ENCODE measurements around the gene KRABD2.
"Not testable (repeated sequence)": the region's sequence is repeated elsewhere in the genome, so short reads cannot be mapped to it uniquely, and the experiment has no call there.

The KRABD2 gene

DNA sequence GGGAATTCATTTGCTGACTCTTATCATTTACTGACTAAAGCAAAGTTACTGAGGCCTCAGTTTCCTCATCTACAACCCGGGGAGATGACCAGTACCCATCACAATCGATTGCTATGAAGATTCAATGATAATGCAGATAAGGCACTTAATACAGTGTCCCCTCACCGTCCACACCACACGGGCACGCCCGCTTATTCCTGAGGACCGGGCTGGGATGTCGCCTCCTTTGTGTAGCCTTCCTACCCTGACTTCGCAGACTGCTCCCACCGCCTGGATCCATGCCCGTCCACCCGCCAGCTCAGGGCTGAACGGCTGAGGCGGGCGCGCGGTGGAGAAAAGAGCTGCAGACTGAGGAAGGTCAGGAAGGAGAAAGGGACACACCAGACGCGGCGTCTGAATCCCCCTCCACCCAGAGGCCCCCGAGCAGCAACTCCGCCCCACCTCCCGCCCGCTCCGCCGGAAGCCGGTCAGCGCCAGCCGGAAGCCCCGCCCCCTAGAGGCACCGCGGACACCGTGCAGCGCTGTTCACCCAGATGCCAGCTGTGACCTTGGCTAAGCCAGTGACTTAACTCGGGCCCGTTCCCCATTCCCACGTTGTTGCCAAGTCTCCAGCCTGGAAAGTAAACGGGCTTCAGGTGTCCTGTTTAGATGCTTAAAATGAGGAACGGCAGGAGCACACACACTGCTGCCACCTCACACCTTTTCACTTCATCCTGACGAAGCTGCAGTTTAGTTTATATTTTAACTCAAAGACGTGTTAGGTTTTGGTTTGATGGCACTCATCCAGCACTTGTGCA lies at the start of gene KRABD2:
Gene KRABD2, minus strand, starts transcription at position 434 of the 797 bp plus-strand sequence.
- DNase-seq (ENCODE audit: low spot score), result peak; percentile 84

- peak; percentile 64 for DNase-seq (ENCODE audit: low spot score)
These were observed 45.1 kb upstream of the KRABD2 start for GRCh38 chr17:8421571-8421970.

DNA sequence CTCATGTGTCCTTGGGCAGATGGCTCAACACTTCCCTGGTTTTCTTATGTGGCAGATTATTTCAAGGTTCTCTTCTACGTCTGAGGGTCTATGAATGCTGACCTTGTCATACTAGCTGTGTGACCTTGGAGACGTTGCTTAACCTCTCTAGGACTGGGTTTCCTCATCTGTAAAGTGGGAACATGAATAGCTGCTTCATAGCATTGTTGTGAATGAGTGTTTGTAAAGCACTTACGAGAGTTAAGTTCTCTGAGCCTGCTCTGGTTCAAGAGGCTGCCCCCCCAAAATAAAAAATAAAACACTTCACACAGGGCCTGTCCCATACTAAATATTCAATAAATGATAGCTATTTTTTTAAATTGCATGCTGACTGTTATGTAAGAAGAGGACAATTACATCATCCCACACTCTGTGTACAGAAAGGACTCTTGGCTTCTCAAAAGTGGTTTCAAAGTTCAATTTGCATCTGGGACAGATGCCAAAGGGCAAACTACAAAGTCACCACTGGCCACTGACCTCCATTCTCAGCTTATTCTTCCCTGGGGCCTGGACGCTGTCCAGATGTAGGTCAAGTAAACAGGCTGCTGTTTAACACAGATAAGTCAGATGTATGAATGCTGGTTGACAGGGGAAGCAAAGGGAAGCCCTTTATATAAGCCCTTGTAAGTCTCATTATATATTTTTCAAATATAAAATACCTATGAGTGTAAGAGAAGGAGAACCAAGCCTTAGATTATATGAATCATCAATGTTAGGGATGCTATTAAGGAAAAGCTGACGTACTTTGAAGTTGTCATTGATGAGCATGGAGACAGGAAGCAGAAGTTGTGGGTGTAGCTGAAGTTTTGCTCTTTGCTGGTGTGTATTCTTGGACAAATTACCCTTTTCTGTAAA lies 43.8 kb upstream of the KRABD2 start:
- peak; percentile 93 for DNase-seq (ENCODE audit: low spot score)

GRCh38 chr17:8419305-8419704 lies 42.8 kb upstream of the KRABD2 start:
- DNase-seq (ENCODE audit: low spot score), result peak; percentile 24

DNA sequence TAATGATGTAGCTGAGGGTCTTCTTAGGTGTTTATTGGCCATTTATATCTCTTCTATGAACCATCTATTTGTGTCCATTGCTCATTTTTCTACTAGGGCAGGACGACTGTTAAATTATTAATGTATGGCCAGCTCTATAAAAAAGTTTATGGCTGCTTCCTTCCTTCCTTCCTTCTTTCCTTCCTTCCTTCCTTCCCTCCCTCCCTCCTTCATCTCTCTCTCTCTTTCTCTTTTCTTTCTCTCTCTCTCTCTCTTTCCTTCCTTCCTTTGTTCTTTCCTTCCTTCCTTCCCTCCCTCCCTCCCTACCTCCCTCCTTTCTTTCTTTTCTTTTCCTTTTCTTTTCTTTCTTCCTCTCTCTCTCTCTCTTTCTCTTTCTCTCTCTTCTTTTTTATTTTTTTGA lies 42.0 kb upstream of the KRABD2 start:
- DNase-seq (ENCODE audit: low spot score), result no peak

- no peak for DNase-seq (ENCODE audit: low spot score)
These were observed 41.3 kb upstream of the KRABD2 start for GRCh38 chr17:8417806-8418205.

- DNase-seq (ENCODE audit: low spot score), result no peak
These were observed 37.4 kb upstream of the KRABD2 start for GRCh38 chr17:8413938-8414337.

DNA sequence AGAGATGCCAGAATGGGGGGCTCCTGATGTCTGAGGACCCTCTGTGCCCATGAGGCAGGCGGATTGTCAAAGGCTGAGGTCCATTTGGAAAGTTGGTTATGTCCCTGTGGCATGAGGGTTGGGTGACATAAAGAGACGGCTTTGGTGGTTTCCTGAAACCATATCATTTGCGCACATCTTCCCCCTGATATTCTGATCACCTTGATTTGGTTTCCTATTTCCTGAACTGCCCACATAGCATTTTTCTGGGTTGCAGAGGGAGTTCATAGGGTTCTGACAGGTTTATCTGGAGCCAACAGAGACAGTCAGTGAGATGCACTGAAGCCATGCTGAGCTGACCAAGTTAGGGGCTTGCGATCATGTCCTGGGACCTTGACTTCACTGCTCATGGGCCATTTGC lies 36.8 kb upstream of the KRABD2 start:
- no peak for DNase-seq (ENCODE audit: low spot score)

DNA sequence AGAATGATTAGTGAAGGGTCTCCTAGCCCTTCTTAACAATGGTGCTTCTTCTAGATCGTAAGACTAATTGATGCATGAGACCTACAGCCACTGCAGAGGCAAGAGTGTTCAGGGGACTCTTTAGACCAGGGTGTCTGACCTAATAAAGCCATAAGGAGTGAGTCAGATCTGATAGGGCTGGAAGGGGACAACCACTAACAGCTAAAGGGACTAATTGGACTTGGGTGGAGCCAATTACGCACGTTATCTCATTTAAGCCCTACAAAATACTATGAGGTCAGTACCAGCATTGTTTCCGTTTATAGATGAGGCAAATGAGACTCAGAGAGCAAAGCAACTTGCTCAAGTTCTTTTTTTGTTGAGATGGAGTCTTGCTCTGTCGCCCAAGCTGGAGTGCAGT lies 35.6 kb upstream of the KRABD2 start:
- peak; percentile 60 for DNase-seq (ENCODE audit: low spot score)

GRCh38 chr17:8410883-8411238 lies 34.4 kb upstream of the KRABD2 start:
- no peak for DNase-seq (ENCODE audit: low spot score)

GRCh38 chr17:8409966-8410882 lies 33.7 kb upstream of the KRABD2 start:
- DNase-seq (ENCODE audit: low spot score), result peak; percentile 93

- DNase-seq (ENCODE audit: low spot score), result no peak
These were observed 31.9 kb upstream of the KRABD2 start for GRCh38 chr17:8408371-8408770.

- DNase-seq (ENCODE audit: low spot score), result no peak
These were observed 29.7 kb upstream of the KRABD2 start for GRCh38 chr17:8406174-8406573.

GRCh38 chr17:8405499-8406016 lies 29.1 kb upstream of the KRABD2 start:
- no peak for DNase-seq (ENCODE audit: low spot score)

DNA sequence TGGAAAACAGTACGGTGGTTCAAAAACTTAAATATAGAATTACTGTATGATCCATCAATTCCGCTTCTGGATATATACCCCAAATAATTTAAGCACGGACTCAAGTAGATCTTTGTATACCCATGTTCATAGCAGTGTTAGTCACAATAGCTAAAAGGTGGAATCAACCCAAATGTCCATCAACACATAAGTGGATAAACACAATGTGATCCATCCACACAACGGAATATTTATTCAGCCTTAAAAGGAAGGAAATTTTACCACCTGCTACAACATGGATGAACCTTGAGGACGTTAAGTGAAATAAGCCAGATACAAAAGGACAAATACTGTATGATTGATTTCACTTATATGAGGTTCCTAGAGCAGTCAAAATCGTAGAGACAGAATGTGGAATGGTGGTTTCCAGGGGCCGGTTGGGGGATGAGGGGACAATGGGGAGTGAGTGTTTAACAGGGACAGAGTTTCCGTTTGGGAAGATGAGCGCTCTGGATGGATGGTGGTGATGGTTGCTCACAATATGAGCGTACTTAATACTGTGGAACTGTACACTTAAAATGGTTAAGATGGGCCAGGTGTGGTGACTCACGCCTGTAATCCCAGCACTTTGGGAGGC lies 26.5 kb upstream of the KRABD2 start:
- DNase-seq (ENCODE audit: low spot score), result no peak

- no peak for DNase-seq (ENCODE audit: low spot score)
These were observed 24.6 kb upstream of the KRABD2 start for GRCh38 chr17:8401107-8401506.

- no peak for DNase-seq (ENCODE audit: low spot score)
These were observed 22.5 kb upstream of the KRABD2 start for GRCh38 chr17:8398980-8399379.

- no peak for DNase-seq (ENCODE audit: low spot score)
These were observed 21.1 kb upstream of the KRABD2 start, which contains the start of gene RNF222 for GRCh38 chr17:8397636-8398035. RNF222 (minus strand) TSS chr17:8397827; CDS start chr17:8393461, 4,366 bp downstream.

GRCh38 chr17:8394497-8394896 lies 18.0 kb upstream of the KRABD2 start:
- DNase-seq (ENCODE audit: low spot score), result not testable (repeated sequence)

- no peak for DNase-seq (ENCODE audit: low spot score)
These were observed 17.1 kb upstream of the KRABD2 start for GRCh38 chr17:8393470-8394231.

Data from hematopoietic multipotent progenitor cell treated with erythropoietin and hydrocortisone succinate and interleukin-3 and kit ligand, for 17 days (in vitro differentiated cells).